ENCODE data around the gene MCM9. TPM values are rescaled to one million over a fixed set of nuclear protein-coding genes. Genes with fewer than 3 reads are reported as not detected.

Gene MCM9
- total and polyA plus RNA-seq, 2 of the 13 experiments (the other 11 are each of a cell fraction or from before 2014, with no cell fraction given), result 3.8 to 17.2 TPM

GRCh38 chr6:118893807-118894424 lies 41.0 kb downstream of the MCM9 start, which contains the start of gene ASF1A (continued):
- TF ChIP-seq ATRX (CRISPR knock-in tag; IDR thresholded peaks at IDR 0.05; ENCODE audit: borderline replicate concordance), result no peak
- TF ChIP-seq, protein P1, sequence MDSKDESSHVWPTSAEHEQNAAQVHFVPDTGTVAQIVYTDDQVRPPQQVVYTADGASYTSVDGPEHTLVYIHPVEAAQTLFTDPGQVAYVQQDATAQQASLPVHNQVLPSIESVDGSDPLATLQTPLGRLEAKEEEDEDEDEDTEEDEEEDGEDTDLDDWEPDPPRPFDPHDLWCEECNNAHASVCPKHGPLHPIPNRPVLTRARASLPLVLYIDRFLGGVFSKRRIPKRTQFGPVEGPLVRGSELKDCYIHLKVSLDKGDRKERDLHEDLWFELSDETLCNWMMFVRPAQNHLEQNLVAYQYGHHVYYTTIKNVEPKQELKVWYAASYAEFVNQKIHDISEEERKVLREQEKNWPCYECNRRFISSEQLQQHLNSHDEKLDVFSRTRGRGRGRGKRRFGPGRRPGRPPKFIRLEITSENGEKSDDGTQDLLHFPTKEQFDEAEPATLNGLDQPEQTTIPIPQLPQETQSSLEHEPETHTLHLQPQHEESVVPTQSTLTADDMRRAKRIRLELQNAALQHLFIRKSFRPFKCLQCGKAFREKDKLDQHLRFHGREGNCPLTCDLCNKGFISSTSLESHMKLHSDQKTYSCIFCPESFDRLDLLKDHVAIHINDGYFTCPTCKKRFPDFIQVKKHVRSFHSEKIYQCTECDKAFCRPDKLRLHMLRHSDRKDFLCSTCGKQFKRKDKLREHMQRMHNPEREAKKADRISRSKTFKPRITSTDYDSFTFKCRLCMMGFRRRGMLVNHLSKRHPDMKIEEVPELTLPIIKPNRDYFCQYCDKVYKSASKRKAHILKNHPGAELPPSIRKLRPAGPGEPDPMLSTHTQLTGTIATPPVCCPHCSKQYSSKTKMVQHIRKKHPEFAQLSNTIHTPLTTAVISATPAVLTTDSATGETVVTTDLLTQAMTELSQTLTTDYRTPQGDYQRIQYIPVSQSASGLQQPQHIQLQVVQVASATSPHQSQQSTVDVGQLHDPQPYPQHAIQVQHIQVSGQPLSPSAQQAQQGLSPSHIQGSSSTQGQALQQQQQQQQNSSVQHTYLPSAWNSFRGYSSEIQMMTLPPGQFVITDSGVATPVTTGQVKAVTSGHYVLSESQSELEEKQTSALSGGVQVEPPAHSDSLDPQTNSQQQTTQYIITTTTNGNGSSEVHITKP (CRISPR knock-in tag; IDR thresholded peaks at IDR 0.05; ENCODE audit: low read depth), result no peak
- TF ChIP-seq GATAD2A (CRISPR knock-in tag; IDR thresholded peaks at IDR 0.05), result peak; percentile 95
- 0 out of 2 replicates have a peak, but pooled peaks have one; percentile 10 for TF ChIP-seq ZNF598 (CRISPR knock-in tag; IDR thresholded peaks at IDR 0.05; ENCODE audit: borderline replicate concordance)
- no peak for TF ChIP-seq SIX4 (CRISPR knock-in tag; IDR thresholded peaks at IDR 0.05)

DNA sequence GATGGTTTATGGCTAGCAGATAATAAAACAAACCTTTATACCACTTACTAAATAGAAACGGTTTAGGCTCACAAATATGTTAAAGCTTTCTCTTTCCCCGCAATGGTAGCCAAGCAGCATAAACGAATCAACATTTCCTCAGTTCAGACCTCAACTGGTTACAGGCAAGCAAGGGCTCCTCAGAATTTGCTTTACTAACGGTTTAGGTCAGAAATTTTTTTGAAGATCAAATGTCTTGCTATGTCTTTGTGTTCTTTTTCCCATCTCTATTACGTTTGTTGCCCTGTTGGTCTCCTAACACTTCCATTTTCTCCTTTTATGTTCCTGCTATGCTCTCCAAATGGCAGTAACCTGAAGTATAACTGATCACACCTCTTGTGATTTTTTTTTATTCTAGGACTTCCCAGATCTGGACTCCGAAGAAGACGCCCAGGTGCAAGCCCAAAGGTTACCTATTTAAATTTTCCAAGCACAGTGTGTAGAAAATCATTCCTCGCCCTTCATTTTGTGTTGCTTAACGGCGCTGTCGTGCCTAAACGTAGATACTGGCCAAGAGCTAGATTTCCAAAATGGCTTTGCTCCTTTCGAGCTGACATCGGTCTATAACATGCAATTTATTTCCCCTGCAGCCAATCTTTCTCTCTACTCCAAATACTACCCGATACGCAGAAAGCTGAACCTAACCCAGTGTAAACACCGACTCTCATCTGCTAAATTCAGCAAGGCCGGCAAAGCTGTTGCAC lies 41.7 kb downstream of the MCM9 start:
- H3K4me3 ChIP-seq (replicated peaks in 1 of 3; ENCODE audit: insufficient read depth in 1 of 3, low read depth in 2 of 3, low read length in 3 of 3), result peak overlapping the region; percentile 57 to 98 (median 84)
- H4K20me1 ChIP-seq (ENCODE audit: insufficient read depth, low read length), result no peaks in the 10 kb centered on the region
- H2AFZ ChIP-seq (ENCODE audit: low read length), result peak overlapping the region; percentile 78
- H3K36me3 ChIP-seq (replicated peaks in 1 of 2; ENCODE audit: control insufficient read depth in 1 of 2, insufficient read depth in 2 of 2, low read length in 2 of 2), result no peaks in the 10 kb centered on the region; a peak in 1 of 5 replicates
- no peaks in the 10 kb centered on the region; a peak in 1 of 5 replicates for H3K27me3 ChIP-seq (ENCODE audit: control insufficient read depth in 1 of 2, insufficient read depth in 2 of 2, low read length in 2 of 2)
- peak overlapping the region; percentile 86 for H3K27ac ChIP-seq (ENCODE audit: extremely low read length, insufficient read depth, low read length)
- DNase-seq (ENCODE audit: low spot score) (peak; percentile 49), ATAC-seq (peak; percentile 4), FAIRE-seq (no peak)
- H3K4me1 ChIP-seq (ENCODE audit: insufficient read depth, low read length), result peaks cover 38% of the 10 kb centered on the region
- in situ Hi-C loops (cut with HindIII; ENCODE audit: extremely low pct_ligation_motif_present, low pct_unique_long_range_greater_than_20kb), result no loop called here
- ChIA-PET CTCF (ENCODE audit: low intra/inter-chr PET ratio, low total read pairs) (interaction anchor here (0.9 to 1.3 kb wide), 2 partner anchors 185 to 217 kb away, joined by 3 to 5 read pairs; partner anchors contain the start of gene FAM184A), POLR2A (interaction anchor here (1.3 to 3.1 kb wide), 3 partner anchors 10 to 454 kb away, joined by 3 to 10 read pairs (median 8); partner anchors contain the start of gene MCM9)
- TSS peak; percentile 46 for BruUV-seq (replicated peaks)
- peaks cover 46% of the 10 kb centered on the region for H3K79me2 ChIP-seq (ENCODE audit: insufficient read depth, low read length)
- no peaks in the 10 kb centered on the region for H3K9me3 ChIP-seq (ENCODE audit: low read length)
- intact Hi-C loops (cut with micrococcal nuclease; ENCODE audit: unreplicated experiment), result loop anchor here (10.0 kb wide), 1 partner anchor 372 kb away; no protein-coding TSS in a partner anchor
- peak overlapping the region; percentile 77 for H3K9ac ChIP-seq (ENCODE audit: insufficient read depth, low read depth, low read length)
- 12% methylated on average over 18 of the region's 18 CpGs for WGBS (ENCODE audit: low lambda C conversion rate)
- peak overlapping the region; percentile 85 for H3K4me2 ChIP-seq (ENCODE audit: low read depth, low read length)
- TF ChIP-seq SMC3 (IDR thresholded peaks at IDR 0.05; ENCODE audit: low read length), result no peak; the same call in 1 of the 2 replicates
- TF ChIP-seq, protein P2, sequence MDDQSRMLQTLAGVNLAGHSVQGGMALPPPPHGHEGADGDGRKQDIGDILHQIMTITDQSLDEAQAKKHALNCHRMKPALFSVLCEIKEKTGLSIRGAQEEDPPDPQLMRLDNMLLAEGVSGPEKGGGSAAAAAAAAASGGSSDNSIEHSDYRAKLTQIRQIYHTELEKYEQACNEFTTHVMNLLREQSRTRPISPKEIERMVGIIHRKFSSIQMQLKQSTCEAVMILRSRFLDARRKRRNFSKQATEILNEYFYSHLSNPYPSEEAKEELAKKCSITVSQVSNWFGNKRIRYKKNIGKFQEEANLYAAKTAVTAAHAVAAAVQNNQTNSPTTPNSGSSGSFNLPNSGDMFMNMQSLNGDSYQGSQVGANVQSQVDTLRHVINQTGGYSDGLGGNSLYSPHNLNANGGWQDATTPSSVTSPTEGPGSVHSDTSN (CRISPR knock-in tag; IDR thresholded peaks at IDR 0.05; ENCODE audit: borderline replicate concordance), result no peak
- 0 out of 2 replicates have a peak, but pooled peaks have one; percentile 8 for TF ChIP-seq ETV6 (CRISPR knock-in tag; conservative IDR thresholded peaks at IDR 0.05)
- TF ChIP-seq ZSCAN29 (CRISPR knock-in tag; conservative IDR thresholded peaks at IDR 0.05), result no peak
- TF ChIP-seq, protein P3, sequence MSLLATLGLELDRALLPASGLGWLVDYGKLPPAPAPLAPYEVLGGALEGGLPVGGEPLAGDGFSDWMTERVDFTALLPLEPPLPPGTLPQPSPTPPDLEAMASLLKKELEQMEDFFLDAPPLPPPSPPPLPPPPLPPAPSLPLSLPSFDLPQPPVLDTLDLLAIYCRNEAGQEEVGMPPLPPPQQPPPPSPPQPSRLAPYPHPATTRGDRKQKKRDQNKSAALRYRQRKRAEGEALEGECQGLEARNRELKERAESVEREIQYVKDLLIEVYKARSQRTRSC (CRISPR knock-in tag; IDR thresholded peaks at IDR 0.05; ENCODE audit: low read depth), result 0 out of 2 replicates have a peak, but pooled peaks have one; percentile 6
- TF ChIP-seq GTF3A (CRISPR knock-in tag; conservative IDR thresholded peaks at IDR 0.05), result no peak
- no peak for TF ChIP-seq TBX3 (IDR thresholded peaks at IDR 0.05; ENCODE audit: borderline replicate concordance)
- no peak; the same call in 1 of the 2 replicates for TF ChIP-seq RCOR2 (CRISPR knock-in tag; IDR thresholded peaks at IDR 0.05)
- TF ChIP-seq IRF9 (CRISPR knock-in tag; IDR thresholded peaks at IDR 0.05; ENCODE audit: borderline replicate concordance), result no peak
